ENCODE data around the gene MAN1C1.

MAN1C1 gene

GRCh38 chr1:25648681-25649440 lies 32.3 kb downstream of the MAN1C1 start:
- no peaks in the 10 kb centered on the region for H3K9me3 ChIP-seq (ENCODE audit: control insufficient read depth, low read length)
- no peaks in the 10 kb centered on the region for H3K79me2 ChIP-seq
- H3K9ac ChIP-seq = no peak overlapping the region
- H3K4me1 ChIP-seq = no peaks in the 10 kb centered on the region
- H3K4me2 ChIP-seq (ENCODE audit: low read length) = peak overlapping the region; percentile 6
- no peaks in the 10 kb centered on the region for H3K27me3 ChIP-seq (ENCODE audit: control insufficient read depth, insufficient read depth, low read length)
- no peak for TF ChIP-seq CTCF (IDR thresholded peaks at IDR 0.05)
- H2AFZ ChIP-seq = no peak overlapping the region
- H3K4me3 ChIP-seq (ENCODE audit: low read depth, low read length) = no peak overlapping the region
- H3K27ac ChIP-seq = no peak overlapping the region
- H3K36me3 ChIP-seq (ENCODE audit: control insufficient read depth, insufficient read depth, low read length) = no peaks in the 10 kb centered on the region

- no peak overlapping the region for H2AFZ ChIP-seq
- H3K9me3 ChIP-seq (ENCODE audit: control insufficient read depth, low read length) = no peaks in the 10 kb centered on the region
- no peak overlapping the region for H3K9ac ChIP-seq
- no peak overlapping the region for H3K4me3 ChIP-seq (ENCODE audit: low read depth, low read length)
- no peaks in the 10 kb centered on the region for H3K36me3 ChIP-seq (ENCODE audit: control insufficient read depth, insufficient read depth, low read length)
- H3K4me2 ChIP-seq (ENCODE audit: low read length) = no peak overlapping the region
- no peaks in the 10 kb centered on the region for H3K79me2 ChIP-seq
- no peak overlapping the region for H3K27ac ChIP-seq
- H3K27me3 ChIP-seq (ENCODE audit: control insufficient read depth, insufficient read depth, low read length) = no peaks in the 10 kb centered on the region
- TF ChIP-seq CTCF (IDR thresholded peaks at IDR 0.05) = no peak
- no peaks in the 10 kb centered on the region for H3K4me1 ChIP-seq
These were observed 33.1 kb downstream of the MAN1C1 start for GRCh38 chr1:25649505-25650288.

GRCh38 chr1:25650289-25650576 lies 33.6 kb downstream of the MAN1C1 start:
- no peaks in the 10 kb centered on the region for H3K79me2 ChIP-seq
- no peak for TF ChIP-seq CTCF (IDR thresholded peaks at IDR 0.05)
- no peaks in the 10 kb centered on the region for H3K27me3 ChIP-seq (ENCODE audit: control insufficient read depth, insufficient read depth, low read length)
- H3K9me3 ChIP-seq (ENCODE audit: control insufficient read depth, low read length) = no peaks in the 10 kb centered on the region
- H2AFZ ChIP-seq = no peak overlapping the region
- no peak overlapping the region for H3K4me3 ChIP-seq (ENCODE audit: low read depth, low read length)
- H3K27ac ChIP-seq = no peak overlapping the region
- no peaks in the 10 kb centered on the region for H3K36me3 ChIP-seq (ENCODE audit: control insufficient read depth, insufficient read depth, low read length)
- no peak overlapping the region for H3K9ac ChIP-seq
- no peak overlapping the region for H3K4me2 ChIP-seq (ENCODE audit: low read length)
- H3K4me1 ChIP-seq = no peaks in the 10 kb centered on the region

- no peak overlapping the region for H3K4me3 ChIP-seq (ENCODE audit: low read depth, low read length)
- H3K27ac ChIP-seq = no peak overlapping the region
- H3K79me2 ChIP-seq = no peaks in the 10 kb centered on the region
- no peak overlapping the region for H3K9ac ChIP-seq
- H3K36me3 ChIP-seq (ENCODE audit: control insufficient read depth, insufficient read depth, low read length) = no peaks in the 10 kb centered on the region
- H3K27me3 ChIP-seq (ENCODE audit: control insufficient read depth, insufficient read depth, low read length) = no peaks in the 10 kb centered on the region
- TF ChIP-seq CTCF (IDR thresholded peaks at IDR 0.05) = no peak
- no peak overlapping the region for H3K4me2 ChIP-seq (ENCODE audit: low read length)
- no peak overlapping the region for H2AFZ ChIP-seq
- H3K9me3 ChIP-seq (ENCODE audit: control insufficient read depth, low read length) = no peaks in the 10 kb centered on the region
- H3K4me1 ChIP-seq = no peaks in the 10 kb centered on the region
These were observed 34.5 kb downstream of the MAN1C1 start for GRCh38 chr1:25651036-25651640.

Data from parathyroid adenoma (tissue), 2 donors.